DMS53 (cell line): ENCODE data around the gene DNAAF8.

Source experiments
- DNase-seq: peaks from one replicate; lab custom pipeline; 2025; lab: John Stamatoyannopoulos, UW

DNAAF8 gene

DNA sequence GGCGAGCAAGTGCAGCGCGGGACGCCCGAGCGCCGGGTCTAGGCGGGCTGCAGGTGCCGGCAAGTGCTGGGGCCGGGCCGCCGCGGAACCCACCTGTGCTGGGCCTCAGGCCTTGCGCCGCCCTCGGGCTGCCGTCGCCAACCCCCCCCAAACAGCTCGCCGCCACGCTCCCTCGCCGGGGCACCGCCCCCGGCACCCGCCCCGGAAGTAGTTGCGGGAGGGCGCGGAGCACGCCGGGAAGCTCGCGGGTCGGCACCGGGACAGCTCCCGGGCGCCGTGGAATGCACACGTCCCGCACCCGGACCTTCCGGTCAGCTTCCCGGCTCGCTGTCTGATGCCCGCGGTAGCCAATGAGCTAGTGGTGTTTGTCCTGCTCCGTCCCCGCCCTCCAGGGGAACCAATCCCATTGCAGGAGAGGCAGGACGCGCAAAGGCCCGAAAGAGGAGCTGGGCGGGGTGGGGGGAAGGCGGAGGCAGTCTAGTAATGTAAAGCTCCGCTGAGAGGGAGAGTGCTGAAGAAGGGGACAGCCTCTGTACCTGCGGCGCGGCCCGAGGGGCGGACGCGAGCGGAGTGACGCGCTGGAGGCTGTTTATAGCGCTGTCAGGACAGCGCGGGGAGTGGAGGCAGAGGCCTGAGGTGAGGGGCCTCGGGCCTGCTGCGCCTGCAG lies at the start of gene DNAAF8, which contains the start of gene ANKS3:
DNAAF8 (plus strand) TSS at position 475 of the 667 bp plus-strand sequence. CDS start 1,978 bp downstream, outside the sequence.
ANKS3 (minus strand) TSS at position 209 of the 667 bp plus-strand sequence. CDS start 4,122 bp downstream, outside the sequence.
- DNase-seq: peak; percentile 97

GRCh38 chr16:4684763-4685162 lies 49.6 kb upstream of the DNAAF8 start:
- no peak for DNase-seq

DNA sequence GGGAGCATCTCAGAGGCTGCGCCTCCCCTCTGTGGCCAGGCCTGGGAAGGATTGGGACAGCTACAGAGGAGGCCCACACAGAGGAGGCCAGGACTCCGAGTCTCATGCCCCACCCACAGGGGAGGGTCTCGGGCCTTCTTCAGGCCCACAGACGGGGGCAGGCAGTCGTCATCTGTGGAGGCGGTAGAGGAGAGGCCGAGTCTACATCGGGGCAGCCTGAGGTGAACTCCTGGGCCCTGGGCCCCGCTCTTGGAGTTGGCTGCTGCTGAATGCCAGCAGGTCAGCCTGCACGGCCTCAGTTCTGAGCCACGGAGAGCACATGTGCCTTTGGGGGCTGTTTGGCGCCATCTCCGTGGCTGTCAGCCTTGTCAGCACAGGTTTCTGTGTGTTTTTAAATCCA lies 49.0 kb upstream of the DNAAF8 start:
- DNase-seq: no peak

DNA sequence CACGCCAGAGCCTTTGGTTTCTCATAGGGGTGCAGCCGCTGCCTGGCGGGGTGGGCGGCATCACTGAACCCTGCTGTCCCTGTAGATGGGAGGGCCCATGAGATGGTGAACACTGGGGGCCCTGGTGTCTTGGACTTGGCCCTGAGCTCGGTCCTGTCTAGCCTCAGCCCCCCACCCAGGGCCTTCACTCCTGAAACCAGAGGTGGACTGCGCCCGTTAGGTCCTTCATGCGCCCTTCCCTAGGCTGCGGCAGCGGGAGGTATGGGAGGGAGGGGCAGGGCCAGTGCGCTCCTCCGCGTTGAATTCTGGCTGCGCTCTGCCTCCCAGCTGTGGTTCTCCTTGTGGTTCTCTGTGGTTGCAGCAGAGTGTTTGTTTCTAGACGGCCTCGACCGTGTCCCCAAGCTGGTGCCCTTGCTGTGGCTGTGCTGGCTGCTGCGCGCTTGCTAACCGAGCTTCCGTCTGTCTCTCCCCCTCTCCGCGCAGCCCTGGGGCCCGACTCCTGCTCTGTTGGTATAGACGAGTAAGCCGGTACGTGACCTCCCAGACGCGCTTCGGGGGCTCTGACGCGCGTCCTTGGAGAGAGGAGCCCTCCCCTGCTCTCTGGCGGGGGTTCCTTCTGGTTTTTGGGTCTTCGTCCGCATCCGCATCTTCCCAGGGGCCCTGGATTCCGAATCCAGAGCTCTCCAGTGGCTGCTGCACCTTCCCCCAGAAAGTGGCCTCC lies 48.4 kb upstream of the DNAAF8 start:
- no peak for DNase-seq

DNA sequence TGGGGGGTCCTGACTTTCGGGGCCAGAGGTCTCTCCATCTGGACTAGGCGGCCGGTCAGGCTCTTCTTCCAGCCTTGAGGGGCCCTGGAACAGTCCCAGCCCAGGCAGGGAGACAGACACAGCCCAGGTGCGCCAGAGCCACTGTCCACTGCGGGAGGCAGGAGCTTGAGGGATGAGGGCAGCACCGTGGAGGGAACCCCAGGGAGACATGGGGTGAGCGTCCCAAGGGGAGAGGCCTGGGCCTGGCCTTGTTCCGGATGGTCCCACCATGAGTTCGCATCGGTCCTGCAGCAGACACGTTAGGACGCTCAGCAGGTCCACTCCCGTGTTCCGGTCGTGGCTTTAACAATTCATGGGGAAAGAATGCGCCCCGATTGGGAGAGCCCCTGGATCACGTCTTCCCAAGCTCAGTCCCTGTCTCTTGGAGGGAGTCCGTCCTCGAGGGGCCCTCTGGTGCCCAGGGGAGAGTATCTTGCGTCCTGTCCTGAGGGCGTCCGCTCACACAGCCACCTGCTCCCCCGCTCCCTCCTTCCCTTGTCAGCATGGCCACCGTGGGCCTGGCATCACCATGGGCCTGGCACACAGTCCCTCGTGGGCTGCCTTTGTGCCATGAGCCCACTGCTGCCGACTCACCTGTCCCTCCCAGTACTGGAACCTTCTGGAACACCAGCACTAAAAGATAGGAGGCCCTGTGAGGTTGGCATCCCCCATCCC lies 47.7 kb upstream of the DNAAF8 start:
- no peak for DNase-seq

DNA sequence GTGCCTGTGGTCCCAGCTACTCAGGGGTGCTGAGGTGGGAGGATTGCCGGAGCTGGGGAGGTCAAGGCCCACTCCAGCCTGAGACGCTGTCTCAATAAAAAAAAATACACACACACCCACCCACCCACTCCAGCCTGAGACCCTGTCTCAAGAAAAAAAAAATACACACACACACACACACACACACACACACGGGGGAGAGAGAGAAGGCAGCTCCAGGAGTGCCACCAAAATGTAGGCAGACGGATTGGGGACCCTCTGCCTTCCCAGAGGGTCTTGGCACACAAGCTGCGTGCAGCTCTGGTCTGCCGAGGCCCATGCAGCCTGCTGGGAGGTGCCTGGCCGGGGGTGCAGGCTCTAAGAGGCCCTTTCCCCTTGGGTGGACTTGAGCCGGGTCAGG lies 46.9 kb upstream of the DNAAF8 start:
- DNase-seq: no peak

DNA sequence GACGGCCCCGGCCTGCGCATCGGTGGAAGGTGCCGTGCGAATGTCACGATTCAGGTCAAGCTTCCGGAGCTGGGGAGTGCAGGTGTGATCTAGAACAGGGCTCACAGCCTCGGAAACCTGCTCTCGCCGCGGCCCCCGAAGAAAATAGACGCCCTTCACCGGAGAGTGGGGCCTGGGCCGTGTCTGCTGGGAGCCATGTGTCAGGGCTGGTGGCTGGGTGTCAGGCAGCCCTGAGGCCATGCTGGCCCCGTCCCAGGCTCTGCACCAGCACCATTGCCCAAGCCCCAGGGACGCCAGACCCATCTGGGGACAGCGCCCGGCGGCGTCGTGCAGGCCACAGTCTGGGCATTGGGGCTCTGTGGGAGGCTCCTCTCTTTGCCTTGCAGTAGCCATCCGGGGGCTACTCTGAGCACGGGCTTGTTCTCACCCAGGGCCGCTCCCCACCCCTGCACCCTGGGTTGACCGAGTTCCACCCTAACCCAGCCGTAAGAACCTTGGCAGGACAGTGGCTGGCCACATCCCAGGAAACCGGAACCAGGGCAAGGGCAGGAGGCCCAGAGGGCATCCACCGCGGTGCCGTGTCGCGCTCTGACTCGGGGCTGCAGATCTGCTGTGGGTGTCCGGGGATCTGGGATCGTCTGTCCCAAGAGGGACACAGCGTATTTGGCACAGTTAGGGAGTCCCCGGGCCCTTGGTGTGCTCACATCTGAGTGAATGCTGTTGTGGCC lies 46.2 kb upstream of the DNAAF8 start:
- no peak for DNase-seq

- no peak for DNase-seq
These were observed 45.7 kb upstream of the DNAAF8 start for GRCh38 chr16:4688674-4689045.

DNA sequence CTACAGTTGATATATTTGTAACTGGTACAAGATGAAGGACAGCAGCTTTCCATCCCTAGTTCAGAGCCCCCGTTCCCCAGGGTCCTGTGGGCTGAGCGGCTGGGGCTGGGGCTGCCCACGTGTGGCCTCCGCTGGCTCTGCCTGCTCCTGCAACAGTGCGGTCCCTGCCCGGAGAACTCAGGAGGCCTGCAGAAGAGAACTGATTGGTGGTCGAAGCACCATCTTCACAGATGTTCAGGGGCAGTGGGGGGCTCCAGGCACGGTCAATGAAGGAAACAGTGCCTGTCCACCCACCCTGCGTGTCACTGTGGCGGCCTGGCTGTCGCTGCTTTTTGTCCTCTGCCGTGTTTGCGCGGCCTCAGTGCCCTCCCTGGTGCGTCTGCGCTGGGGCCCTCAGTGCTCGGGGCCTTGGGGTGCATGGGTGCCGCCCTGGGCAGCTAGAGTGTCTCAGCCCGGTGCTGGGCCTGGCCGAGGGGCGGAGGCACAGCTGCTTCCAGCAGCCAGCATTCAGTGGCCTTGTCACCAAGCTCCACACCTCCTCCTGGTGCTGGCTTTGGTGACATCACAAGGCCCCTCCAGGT lies 45.2 kb upstream of the DNAAF8 start:
- no peak for DNase-seq

DNA sequence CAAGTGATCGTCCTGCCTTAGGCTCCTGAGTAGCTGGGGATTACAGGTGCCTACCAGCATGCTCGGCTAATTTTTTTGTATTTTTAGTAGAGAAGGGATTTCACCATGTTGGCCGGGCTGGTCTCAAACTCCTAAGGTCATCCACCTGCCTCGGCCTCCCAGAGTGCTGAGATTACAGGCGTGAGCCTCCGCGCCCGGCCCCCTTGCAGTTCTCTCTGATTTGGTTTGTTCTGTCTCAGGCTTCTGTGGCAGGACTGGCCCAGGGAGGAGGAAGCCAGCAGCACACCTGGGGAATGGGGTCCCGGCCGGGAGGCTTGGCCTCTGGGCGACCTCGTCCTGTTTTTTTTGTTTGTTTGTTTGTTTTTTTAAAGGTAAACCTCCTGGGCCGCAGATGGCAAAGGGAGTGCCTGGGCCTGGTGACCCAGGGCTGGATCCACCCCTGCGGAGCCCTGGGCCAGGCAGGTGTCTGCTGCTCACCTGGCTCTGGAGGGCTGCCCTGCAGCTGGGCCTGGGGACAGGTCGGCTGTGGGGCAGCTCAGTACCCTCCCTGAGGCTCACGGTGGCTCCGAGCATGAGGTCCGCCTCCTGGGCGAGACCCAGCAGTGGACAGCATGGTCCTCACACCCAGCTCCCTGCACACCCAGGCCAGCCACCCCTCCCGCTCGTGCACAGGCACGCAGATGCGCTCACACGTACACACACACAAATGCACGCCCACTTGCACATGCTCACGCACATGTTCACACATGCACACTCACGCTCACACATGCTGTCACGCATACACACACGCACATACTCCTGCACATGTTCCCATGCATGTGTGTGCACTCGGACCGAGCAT lies 44.3 kb upstream of the DNAAF8 start:
- DNase-seq: no peak

DNA sequence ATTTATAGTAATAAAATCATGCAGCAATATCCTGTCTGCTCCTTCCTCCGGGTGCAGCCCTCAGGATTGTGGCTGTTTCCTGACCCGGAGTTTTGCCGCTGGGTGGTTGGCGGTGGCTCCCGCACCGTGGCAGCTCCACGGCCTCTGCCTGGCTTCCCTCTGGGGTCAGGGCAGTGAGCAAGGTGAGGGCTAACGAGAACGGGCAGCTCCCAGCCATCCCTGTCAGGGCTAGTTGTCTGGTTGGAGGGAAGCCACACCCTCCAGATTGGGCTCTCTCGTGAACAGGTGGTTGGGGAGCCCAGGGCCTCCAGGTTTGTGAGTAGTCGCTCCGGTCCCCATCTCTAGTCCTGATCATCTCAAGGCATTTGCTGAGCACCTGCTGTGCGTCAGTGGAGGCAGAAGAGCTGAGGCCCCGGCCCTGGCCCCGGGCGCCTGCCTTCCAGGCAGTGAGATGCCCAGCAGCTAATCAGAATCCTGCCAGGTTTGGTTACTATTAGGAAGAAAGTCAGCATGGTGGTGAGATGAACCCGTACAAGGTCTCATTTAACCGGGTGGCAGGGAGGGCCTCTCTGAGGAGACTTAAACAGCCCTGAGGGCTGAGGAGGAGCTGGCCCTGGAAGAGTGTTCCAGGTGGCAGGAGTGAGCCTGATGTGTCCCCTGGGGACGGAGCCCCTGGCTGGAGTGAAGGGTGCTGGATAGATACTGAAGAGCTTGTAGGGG lies 43.2 kb upstream of the DNAAF8 start:
- no peak for DNase-seq

DNA sequence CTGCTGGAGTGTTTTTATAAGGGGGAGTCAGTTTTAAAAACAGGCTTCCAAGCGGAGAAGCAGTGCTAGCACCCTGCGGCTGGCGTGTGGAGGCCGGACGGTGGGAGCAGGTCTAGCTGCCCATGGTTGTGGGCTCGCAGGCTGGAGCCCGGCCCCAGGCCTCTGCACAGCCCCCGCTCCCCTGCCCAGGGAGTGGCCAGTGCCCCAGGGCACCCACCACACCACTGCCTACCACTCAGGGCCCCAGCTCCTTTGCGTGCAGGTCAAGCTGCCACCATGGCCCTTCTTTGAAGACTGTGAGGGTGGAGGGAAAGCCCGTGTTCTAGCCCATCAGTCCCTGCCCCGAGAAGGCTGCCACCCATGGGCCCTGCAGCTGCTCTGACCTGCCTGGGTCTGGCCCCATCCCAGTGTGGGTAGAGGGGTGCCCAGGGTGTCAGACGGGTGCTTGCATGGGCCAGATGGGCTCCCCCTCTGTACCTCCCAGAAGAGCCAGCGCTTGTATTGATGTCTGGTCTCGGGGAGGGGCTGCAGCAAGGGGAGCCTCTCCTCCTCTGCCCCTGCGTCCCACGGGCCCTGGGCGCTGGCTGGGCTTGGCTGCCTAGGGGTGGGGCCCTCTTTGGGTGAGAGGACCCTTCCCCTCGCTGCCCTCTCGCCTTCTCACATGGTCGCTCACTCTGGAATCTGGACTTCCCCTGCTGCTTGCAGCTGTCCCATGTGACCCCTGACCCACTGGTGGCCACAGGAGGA lies 42.5 kb upstream of the DNAAF8 start:
- DNase-seq: no peak

GRCh38 chr16:4692460-4693295 lies 41.7 kb upstream of the DNAAF8 start:
- peak; percentile 62 for DNase-seq

DNA sequence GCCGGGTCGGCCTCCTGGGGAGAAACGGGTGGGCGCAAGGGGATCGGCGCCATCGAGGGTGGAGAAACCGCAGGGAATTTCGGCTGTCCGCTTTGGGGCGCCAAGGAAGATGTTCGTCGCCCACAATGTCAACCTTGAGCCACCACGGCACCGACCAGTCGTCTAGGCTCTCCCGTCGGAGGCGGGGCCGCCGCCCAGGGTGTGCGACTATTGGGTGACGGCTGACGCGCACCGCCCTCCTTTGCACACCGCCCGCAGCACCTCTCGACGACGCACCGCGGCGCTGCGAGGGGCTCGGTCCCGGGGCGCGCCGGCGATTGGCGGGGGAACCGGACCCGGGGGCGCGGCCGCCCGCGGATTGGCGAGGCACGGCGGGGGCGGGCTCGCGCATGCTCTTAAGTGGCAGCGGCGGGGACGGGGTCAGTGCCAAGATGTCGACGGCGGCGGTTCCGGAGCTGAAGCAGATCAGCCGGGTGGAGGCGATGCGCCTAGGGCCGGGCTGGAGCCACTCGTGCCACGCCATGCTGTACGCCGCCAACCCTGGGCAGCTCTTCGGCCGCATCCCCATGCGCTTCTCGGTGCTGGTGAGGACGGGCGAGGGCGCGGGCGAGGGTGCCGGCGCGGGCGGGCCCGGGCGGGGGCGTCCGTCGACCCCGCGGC lies 40.9 kb upstream of the DNAAF8 start, which contains the start of gene NUDT16L1:
NUDT16L1 (plus strand) TSS at position 267 of the 660 bp plus-strand sequence; CDS start at position 432, 165 bp downstream.
- peak; percentile 97 for DNase-seq

DNA sequence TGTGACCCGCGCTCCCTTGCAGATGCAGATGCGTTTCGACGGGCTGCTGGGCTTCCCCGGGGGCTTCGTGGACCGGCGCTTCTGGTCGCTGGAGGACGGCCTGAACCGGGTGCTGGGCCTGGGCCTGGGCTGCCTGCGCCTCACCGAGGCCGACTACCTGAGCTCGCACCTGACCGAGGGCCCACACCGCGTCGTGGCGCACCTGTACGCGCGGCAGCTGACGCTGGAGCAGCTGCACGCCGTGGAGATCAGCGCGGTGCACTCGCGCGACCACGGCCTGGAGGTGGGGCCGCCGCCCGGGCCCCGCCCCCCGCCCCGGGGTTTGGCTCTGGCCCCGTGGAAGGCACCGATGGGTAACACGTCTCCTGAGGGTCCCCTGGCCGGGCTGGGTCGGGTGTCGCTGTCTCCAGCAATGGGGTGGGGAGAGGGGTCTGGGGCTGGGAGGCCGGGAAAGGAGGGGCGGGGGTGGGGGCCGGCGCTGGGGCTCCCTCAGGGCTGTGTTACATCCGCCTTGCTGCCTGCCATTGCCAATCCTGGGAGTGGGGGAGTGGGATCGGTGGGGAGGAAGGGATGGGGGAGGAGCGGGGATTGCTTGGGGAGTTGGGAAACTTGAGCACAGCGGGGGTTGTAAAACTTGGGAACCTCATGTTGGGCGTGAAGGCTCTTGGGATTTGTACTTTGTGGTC lies 40.2 kb upstream of the DNAAF8 start:
- DNase-seq: peak; percentile 79

DNA sequence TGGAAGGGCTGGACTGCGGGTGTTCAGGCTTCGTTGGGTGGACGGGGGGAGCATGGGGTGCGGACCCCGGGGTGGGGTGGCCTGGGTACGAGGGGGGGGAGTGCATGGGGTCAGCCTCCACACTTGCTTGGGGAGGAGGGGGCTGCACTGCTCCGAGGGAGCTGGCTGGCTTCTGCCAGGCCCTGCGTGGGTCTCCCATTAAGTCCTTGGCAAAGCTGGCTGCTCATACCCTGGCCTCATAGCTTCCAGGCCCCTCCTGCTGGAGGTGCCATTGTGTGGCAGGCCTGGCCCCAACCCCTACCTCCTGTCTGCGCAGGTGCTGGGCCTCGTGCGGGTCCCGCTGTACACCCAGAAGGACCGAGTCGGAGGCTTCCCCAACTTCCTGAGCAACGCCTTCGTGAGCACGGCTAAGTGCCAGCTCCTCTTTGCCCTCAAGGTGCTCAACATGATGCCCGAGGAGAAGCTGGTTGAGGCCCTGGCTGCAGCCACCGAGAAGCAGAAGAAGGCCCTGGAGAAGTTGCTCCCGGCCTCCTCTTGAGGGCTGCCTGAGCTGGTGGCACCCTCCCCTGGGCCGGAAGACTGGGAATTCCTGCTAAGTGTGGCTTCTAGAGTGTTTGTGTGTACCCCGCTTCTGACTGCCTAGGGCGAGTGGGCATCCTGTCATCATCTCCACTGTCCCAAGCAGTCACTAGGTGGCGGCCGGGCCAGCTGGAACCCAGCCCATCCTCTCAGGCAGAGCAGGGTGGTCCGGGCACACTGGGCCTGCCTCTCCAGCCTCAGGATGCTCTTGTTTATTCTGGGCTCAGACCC lies 39.5 kb upstream of the DNAAF8 start:
- DNase-seq: peak; percentile 16
